Neuronal stem cell (in vitro differentiated cells): ENCODE results near the gene EML5.

ENCODE experiments used
- DNase-seq: peaks from one replicate; pipeline ENCODE4 v3.0.0-alpha.2; 2013; ENCODE audit warnings: low spot score
- H2AFZ ChIP-seq: one replicate; pipeline ENCODE4 v1.6.1; 2013; ENCODE audit warnings: mild to moderate bottlenecking, low read length, inconsistent platforms
- H2AK5ac ChIP-seq: 2 replicates; pipeline ENCODE4 v1.6.1; 2013; ENCODE audit warnings: low read depth, mild to moderate bottlenecking, inconsistent platforms, low read length, moderate library complexity, mixed read lengths
- H2BK120ac ChIP-seq: 2 replicates; pipeline ENCODE4 v1.6.1; 2013; ENCODE audit warnings: low read depth, mild to moderate bottlenecking, inconsistent platforms, low read length, moderate library complexity, mixed read lengths
- H2BK12ac ChIP-seq: one replicate; pipeline ENCODE4 v1.6.1; 2013; ENCODE audit warnings: low read length, inconsistent platforms
- H2BK15ac ChIP-seq: 2 replicates; pipeline ENCODE4 v1.6.1; 2013; ENCODE audit warnings: mild to moderate bottlenecking, low read length, inconsistent platforms, mixed read lengths
- H2BK5ac ChIP-seq: one replicate; pipeline ENCODE4 v1.6.1; 2013; ENCODE audit warnings: inconsistent platforms, mild to moderate bottlenecking, low read length, moderate library complexity
- H3K14ac ChIP-seq: one replicate; pipeline ENCODE4 v1.6.1; 2013; ENCODE audit warnings: low read length, inconsistent platforms
- H3K18ac ChIP-seq: 2 replicates; pipeline ENCODE4 v1.6.1; 2013; ENCODE audit warnings: low read length, inconsistent platforms
- H3K23ac ChIP-seq: 2 replicates; pipeline ENCODE4 v1.6.1; 2013; ENCODE audit warnings: low read depth, mild to moderate bottlenecking, mixed read lengths, low read length, inconsistent platforms; ENCODE audit not compliant: poor library complexity
- H3K27ac ChIP-seq: replicated peaks from 3 replicates; pipeline ENCODE4 v1.5.1; 2013; ENCODE audit warnings: low read length, inconsistent platforms
- H3K27me3 ChIP-seq, 3 experiments: 2 replicates each; pipeline ENCODE4 v1.6.1; 2013; ENCODE audit warnings: low read length in 3 of 3, mild to moderate bottlenecking in 2 of 3, inconsistent platforms in 1 of 3, low read depth in 1 of 3, mixed read lengths in 1 of 3, moderate library complexity in 1 of 3; ENCODE audit not compliant: control insufficient read depth in 3 of 3, insufficient read depth in 3 of 3
- H3K36me3 ChIP-seq, 2 donors: replicated peaks in 1 of 2; 2 replicates each; pipeline ENCODE4 v1.6.1; 2013; ENCODE audit warnings: low read length in 2 of 2; ENCODE audit not compliant: control insufficient read depth in 2 of 2, insufficient read depth in 2 of 2
- H3K4ac ChIP-seq: 2 replicates; pipeline ENCODE4 v1.6.1; 2013; ENCODE audit warnings: inconsistent platforms, mild to moderate bottlenecking, low read length, moderate library complexity
- H3K4me1 ChIP-seq, 2 donors: 1 replicate in 1 of 2; 2 replicates in 1 of 2; pipeline ENCODE4 v1.6.1; 2013; ENCODE audit warnings: low read length in 2 of 2, low read depth in 1 of 2; ENCODE audit not compliant: control insufficient read depth in 2 of 2, insufficient read depth in 1 of 2
- H3K4me2 ChIP-seq: one replicate; pipeline ENCODE4 v1.6.1; 2013; ENCODE audit warnings: mild to moderate bottlenecking, low read length, inconsistent platforms; ENCODE audit not compliant: insufficient read depth, poor library complexity, severe bottlenecking
- H3K4me3 ChIP-seq, 2 donors: 2 replicates each; pipeline ENCODE4 v1.5.1; 2013; ENCODE audit warnings: low read length in 2 of 2, mild to moderate bottlenecking in 2 of 2, inconsistent platforms in 1 of 2, moderate library complexity in 1 of 2
- H3K79me1 ChIP-seq: one replicate; pipeline ENCODE4 v1.6.1; 2013; ENCODE audit warnings: low read depth, mild to moderate bottlenecking, inconsistent platforms, low read length, moderate library complexity
- H3K9ac ChIP-seq: one replicate; pipeline ENCODE4 v1.6.1; 2013; ENCODE audit warnings: mild to moderate bottlenecking, low read depth, low read length, inconsistent platforms; ENCODE audit not compliant: poor library complexity
- H3K9me3 ChIP-seq, 2 donors: replicated peaks in 1 of 2; 2 replicates each; pipeline versions ENCODE3 to v1.6.1; 2013; ENCODE audit warnings: low read length in 2 of 2, mild to moderate bottlenecking in 2 of 2, inconsistent platforms in 1 of 2, low read depth in 1 of 2, mixed read lengths in 1 of 2, moderate library complexity in 1 of 2; ENCODE audit not compliant: control insufficient read depth in 2 of 2, insufficient read depth in 1 of 2
- H4K8ac ChIP-seq: one replicate; pipeline ENCODE4 v1.6.1; 2013; ENCODE audit warnings: low read depth, mild to moderate bottlenecking, inconsistent platforms, low read length, moderate library complexity
- H4K91ac ChIP-seq: one replicate; pipeline ENCODE4 v1.6.1; 2013; ENCODE audit warnings: low read length, low read depth, mild to moderate bottlenecking, inconsistent platforms; ENCODE audit not compliant: poor library complexity
- WGBS, 2 donors: extraction: QIAGEN DNeasy Blood & Tissue Kit; methylation state at CpG; one replicate each; pipeline ENCODE4 v1.1.7; 2013; ENCODE audit warnings: missing lambda C conversion rate in 2 of 2, mixed read lengths in 1 of 2; ENCODE audit not compliant: insufficient read length in 2 of 2, insufficient replicate concordance in 1 of 2; ENCODE audit errors: extremely low coverage in 2 of 2; 5-methylcytosine and 5-hydroxymethylcytosine counted together

The EML5 gene

GRCh38 chr14:88838015-88838414 is 45.3 kb upstream of the EML5 start:
- no peak overlapping the region for H2BK12ac ChIP-seq
- H3K4me1 ChIP-seq: peaks cover 0 to 3% of the 10 kb centered on the region in 2 donors
- H3K36me3 ChIP-seq: peaks cover 2 to 16% of the 10 kb centered on the region in 2 donors
- no peak overlapping the region for H4K91ac ChIP-seq
- no peak overlapping the region for H2AK5ac ChIP-seq
- no peak overlapping the region for H3K4ac ChIP-seq
- H3K79me1 ChIP-seq: peaks cover 1% of the 10 kb centered on the region
- H2BK120ac ChIP-seq: no peak overlapping the region
- H2BK15ac ChIP-seq: no peak overlapping the region
- H3K18ac ChIP-seq: no peak overlapping the region
- no peak overlapping the region for H3K4me3 ChIP-seq
- H2AFZ ChIP-seq: no peak overlapping the region
- no peak overlapping the region for H3K27ac ChIP-seq
- no peak overlapping the region for H2BK5ac ChIP-seq
- H4K8ac ChIP-seq: no peak overlapping the region
- no peaks in the 10 kb centered on the region for H3K27me3 ChIP-seq
- no peak overlapping the region for H3K23ac ChIP-seq
- H3K9ac ChIP-seq: no peak overlapping the region
- no peak for DNase-seq
- no peak overlapping the region for H3K14ac ChIP-seq
- no CpG with 5 or more reads among the region's 3 CpGs for WGBS, 2 donors
- H3K4me2 ChIP-seq: no peak overlapping the region
- H3K9me3 ChIP-seq: no peaks in the 10 kb centered on the region

- no peak overlapping the region for H3K4me2 ChIP-seq
- WGBS, 2 donors: no CpG with 5 or more reads among the region's 1 CpG
These were observed 44.7 kb upstream of the EML5 start for GRCh38 chr14:88837495-88837894.

GRCh38 chr14:88835661-88836060 is 42.9 kb upstream of the EML5 start:
- Histone ChIP-seq H3K4me3 (no peak overlapping the region), H2BK15ac (no peak overlapping the region), H3K23ac (no peak overlapping the region), H3K4ac (no peak overlapping the region), H3K9me3 (peaks cover 4 to 9% of the 10 kb centered on the region in 2 donors), H2BK5ac (no peak overlapping the region), H3K36me3 (peaks cover 0 to 10% of the 10 kb centered on the region in 2 donors), H3K27ac (no peak overlapping the region), H4K8ac (no peak overlapping the region), H2BK120ac (no peak overlapping the region), H3K4me1 (peaks cover 0 to 3% of the 10 kb centered on the region in 2 donors), H4K91ac (no peak overlapping the region), H2BK12ac (no peak overlapping the region), H3K9ac (no peak overlapping the region), H3K27me3 (no peaks in the 10 kb centered on the region), H3K4me2 (no peak overlapping the region), H3K79me1 (peaks cover 4% of the 10 kb centered on the region), H2AK5ac (no peak overlapping the region), H3K18ac (no peak overlapping the region), H3K14ac (no peak overlapping the region), H2AFZ (no peak overlapping the region)
- no peak for DNase-seq

More at GRCh38 chr14:88837495-88837894, 44.7 kb upstream of the EML5 start:
- no peak overlapping the region for H2BK120ac ChIP-seq
- no peak overlapping the region for H2BK15ac ChIP-seq
- H2AFZ ChIP-seq: no peak overlapping the region
- H2BK5ac ChIP-seq: no peak overlapping the region
- H3K9ac ChIP-seq: no peak overlapping the region
- H4K8ac ChIP-seq: no peak overlapping the region
- no peak overlapping the region for H3K4me3 ChIP-seq
- no peak for DNase-seq
- H3K4ac ChIP-seq: no peak overlapping the region
- no peaks in the 10 kb centered on the region for H3K9me3 ChIP-seq
- no peak overlapping the region for H3K27ac ChIP-seq
- H3K79me1 ChIP-seq: peaks cover 1% of the 10 kb centered on the region
- no peak overlapping the region for H2BK12ac ChIP-seq
- H2AK5ac ChIP-seq: no peak overlapping the region
- no peak overlapping the region for H3K14ac ChIP-seq
- no peak overlapping the region for H3K18ac ChIP-seq
- no peak overlapping the region for H3K23ac ChIP-seq
- peaks cover 0 to 3% of the 10 kb centered on the region in 2 donors for H3K4me1 ChIP-seq
- peaks cover 2 to 16% of the 10 kb centered on the region in 2 donors for H3K36me3 ChIP-seq
- H3K27me3 ChIP-seq: no peaks in the 10 kb centered on the region
- no peak overlapping the region for H4K91ac ChIP-seq

- no peak for DNase-seq
These were observed 42.2 kb upstream of the EML5 start for GRCh38 chr14:88834883-88835431.

More at GRCh38 chr14:88834883-88835431, 42.2 kb upstream of the EML5 start:
- no peak overlapping the region for H3K4me3 ChIP-seq
- H3K4me1 ChIP-seq: peaks cover 0 to 4% of the 10 kb centered on the region in 2 donors
- H3K9me3 ChIP-seq: peaks cover 4 to 9% of the 10 kb centered on the region in 2 donors
- no peak overlapping the region for H3K27ac ChIP-seq
- H3K18ac ChIP-seq: no peak overlapping the region
- no peak overlapping the region for H2BK120ac ChIP-seq
- H3K4me2 ChIP-seq: no peak overlapping the region
- no peak overlapping the region for H4K8ac ChIP-seq
- no peak overlapping the region for H3K4ac ChIP-seq
- H3K23ac ChIP-seq: no peak overlapping the region
- no peaks in the 10 kb centered on the region for H3K27me3 ChIP-seq
- H4K91ac ChIP-seq: no peak overlapping the region
- no peak overlapping the region for H2BK12ac ChIP-seq
- H2AK5ac ChIP-seq: no peak overlapping the region
- peaks cover 4% of the 10 kb centered on the region for H3K79me1 ChIP-seq
- H3K14ac ChIP-seq: no peak overlapping the region
- peaks cover 0 to 6% of the 10 kb centered on the region in 2 donors for H3K36me3 ChIP-seq
- no peak overlapping the region for H2BK15ac ChIP-seq
- H3K9ac ChIP-seq: no peak overlapping the region
- H2BK5ac ChIP-seq: no peak overlapping the region
- H2AFZ ChIP-seq: no peak overlapping the region
